Muscle of leg (tissue), 11 donors: Measurements from ENCODE around the gene USP17L26. TPM values are rescaled to one million over a fixed set of nuclear protein-coding genes. Genes with fewer than 3 reads are reported as not detected.
"Not testable (repeated sequence)": the region's sequence is repeated elsewhere in the genome, so short reads cannot be mapped to it uniquely, and the experiment has no call there.

Experiments
- DNase-seq: peaks from one replicate; pipeline ENCODE4 v3.0.0; 2013
- H3K27ac ChIP-seq: one replicate; pipeline ENCODE4 v1.5.1; 2013; ENCODE audit warnings: mild to moderate bottlenecking, low read length, control low read depth
- H3K27me3 ChIP-seq: one replicate; pipeline ENCODE4 v1.6.1; 2013; ENCODE audit warnings: low read length; ENCODE audit not compliant: control insufficient read depth, insufficient read depth
- H3K36me3 ChIP-seq: one replicate; pipeline ENCODE4 v1.6.1; 2013; ENCODE audit warnings: low read length; ENCODE audit not compliant: control insufficient read depth, insufficient read depth
- H3K4me1 ChIP-seq: one replicate; pipeline ENCODE4 v1.6.1; 2013; ENCODE audit warnings: low read length; ENCODE audit not compliant: control insufficient read depth, insufficient read depth
- H3K4me3 ChIP-seq: one replicate; pipeline ENCODE4 v1.5.1; 2013; ENCODE audit warnings: low read length, control low read depth
- H3K9me3 ChIP-seq: replicated peaks from 2 replicates; pipeline ENCODE4 v1.6.1; 2013; ENCODE audit warnings: low read depth, low read length; ENCODE audit not compliant: control insufficient read depth
- WGBS: methylation state at CpG from one replicate; pipeline ENCODE4 v1.1.5; 2013; ENCODE audit warnings: missing lambda C conversion rate; ENCODE audit not compliant: insufficient coverage; 5-methylcytosine and 5-hydroxymethylcytosine counted together
- polyA plus RNA-seq, 8 donors: library from polyadenylated mRNA; unstranded; fragments of 120-200 nt; gene quantifications; one replicate each; pipeline versions ENCODE4 v1.2.1 to v1.2.3, GENCODE V29; 2013; ENCODE audit warnings: inconsistent platforms in 1 of 8, low replicate concordance in 1 of 8; ENCODE audit not compliant: insufficient read length in 8 of 8, insufficient read depth in 1 of 8
- total RNA-seq: library from RNA; stranded (reverse); fragments of 120-200 nt; gene quantifications from one replicate; pipeline ENCODE4 v1.2.4, GENCODE V29; 2013

USP17L26 gene
- total and polyA plus RNA-seq, 9 donors, result not detected

GRCh38 chr4:9379881-9380280 lies 45.4 kb downstream of the USP17L26 start:
- no CpG with 5 or more reads among the region's 1 CpG for WGBS
- not testable (repeated sequence) for H3K27me3 ChIP-seq

DNA sequence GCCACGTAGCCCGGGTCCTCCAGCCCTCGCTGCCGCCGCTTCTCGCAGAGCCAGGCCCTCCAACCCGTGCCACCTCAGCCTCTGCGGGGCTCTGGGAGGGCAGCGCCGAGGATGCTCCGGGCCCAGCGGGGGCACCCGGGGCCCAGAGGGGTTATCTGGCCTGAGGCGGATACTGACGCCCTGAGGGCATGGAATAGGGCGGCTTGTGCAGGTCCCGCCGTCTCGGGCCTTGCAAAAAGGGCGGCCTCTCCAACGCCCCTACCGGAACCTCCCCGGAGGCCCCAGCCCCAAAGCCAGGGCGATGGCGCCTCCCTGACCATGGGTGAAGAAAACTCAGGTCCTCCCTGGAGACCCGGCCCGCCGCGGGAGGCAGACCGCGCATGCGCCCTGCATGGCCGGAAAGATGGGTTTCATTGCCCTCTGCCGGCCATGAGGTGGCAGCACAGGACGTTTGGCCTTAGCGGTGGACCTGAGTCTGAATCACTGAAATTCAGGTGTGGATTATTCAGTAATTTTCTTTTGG lies 46.6 kb downstream of the USP17L26 start:
- H3K27ac ChIP-seq, H3K27me3 ChIP-seq, H3K9me3 ChIP-seq, H3K36me3 ChIP-seq, H3K4me1 ChIP-seq: not testable (repeated sequence)
- 60% methylated on average over 19 of the region's 36 CpGs for WGBS
- peak overlapping the region; percentile 44 for H3K4me3 ChIP-seq
- DNase-seq, result peak; percentile 0

More at GRCh38 chr4:9379881-9380280, 45.4 kb downstream of the USP17L26 start:
- not testable (repeated sequence) for H3K4me3 ChIP-seq, H3K4me1 ChIP-seq, DNase-seq, H3K27ac ChIP-seq, H3K36me3 ChIP-seq, H3K9me3 ChIP-seq

DNA sequence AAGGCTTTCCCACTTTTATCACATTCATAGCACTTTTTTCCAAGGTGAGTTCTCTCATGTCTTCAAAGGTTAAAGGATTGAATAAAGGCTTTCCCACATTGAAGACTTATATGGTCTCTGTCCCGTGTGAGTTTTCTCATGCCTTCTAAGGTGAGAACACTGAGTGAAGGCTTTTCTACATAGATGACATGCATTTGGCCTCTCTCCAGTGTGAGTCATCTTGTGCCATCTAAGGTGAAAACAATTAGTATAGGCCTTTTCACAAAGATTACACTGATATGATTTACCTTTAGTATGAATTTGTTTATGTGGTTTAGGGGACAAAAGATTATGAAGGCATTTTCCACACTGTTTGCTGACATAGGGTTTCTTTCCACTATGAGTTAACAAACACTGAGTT lies 49.7 kb downstream of the USP17L26 start:
- Histone ChIP-seq H3K36me3 (no peaks in the 10 kb centered on the region), H3K9me3 (no peaks in the 10 kb centered on the region), H3K27ac (no peak overlapping the region), H3K27me3 (no peaks in the 10 kb centered on the region), H3K4me1 (peaks cover 4% of the 10 kb centered on the region), H3K4me3 (no peak overlapping the region)
- no CpG with 5 or more reads among the region's 1 CpG for WGBS
- DNase-seq, result no peak

Other genes starting within 250 kb of the USP17L26 start
- gene FAM90A26, start 164.2 kb upstream of the USP17L26 start, total RNA-seq, result not detected
- not detected for gene FAM90A26, start 164.2 kb upstream of the USP17L26 start, polyA plus RNA-seq
- gene USP17L10, start 124.0 kb upstream of the USP17L26 start, total RNA-seq, result not detected
- gene USP17L10, start 124.0 kb upstream of the USP17L26 start, polyA plus RNA-seq, result not detected
- not detected for gene USP17L11, start 119.3 kb upstream of the USP17L26 start, total RNA-seq
- not detected for gene USP17L11, start 119.3 kb upstream of the USP17L26 start, polyA plus RNA-seq
- gene USP17L12, start 114.5 kb upstream of the USP17L26 start, total RNA-seq, result not detected
- gene USP17L12, start 114.5 kb upstream of the USP17L26 start, polyA plus RNA-seq, result not detected
- gene USP17L13, start 109.8 kb upstream of the USP17L26 start, total RNA-seq, result not detected
- gene USP17L13, start 109.8 kb upstream of the USP17L26 start, polyA plus RNA-seq, result not detected
- gene USP17L15, start 100.3 kb upstream of the USP17L26 start, total RNA-seq, result not detected
- gene USP17L15, start 100.3 kb upstream of the USP17L26 start, polyA plus RNA-seq, result not detected
- not detected for gene USP17L17, start 90.8 kb upstream of the USP17L26 start, total RNA-seq
- not detected for gene USP17L17, start 90.8 kb upstream of the USP17L26 start, polyA plus RNA-seq
- gene USP17L18, start 86.0 kb upstream of the USP17L26 start, total RNA-seq, result not detected
- not detected for gene USP17L18, start 86.0 kb upstream of the USP17L26 start, polyA plus RNA-seq
- not detected for gene USP17L19, start 81.3 kb upstream of the USP17L26 start, total RNA-seq
- not detected for gene USP17L19, start 81.3 kb upstream of the USP17L26 start, polyA plus RNA-seq
- gene USP17L20, start 76.5 kb upstream of the USP17L26 start, total RNA-seq, result not detected
- not detected for gene USP17L20, start 76.5 kb upstream of the USP17L26 start, polyA plus RNA-seq
- not detected for gene USP17L21, start 71.8 kb upstream of the USP17L26 start, total RNA-seq
- gene USP17L21, start 71.8 kb upstream of the USP17L26 start, polyA plus RNA-seq, result not detected
- not detected for gene USP17L22, start 67.0 kb upstream of the USP17L26 start, total RNA-seq
- not detected for gene USP17L22, start 67.0 kb upstream of the USP17L26 start, polyA plus RNA-seq
- gene USP17L24, start 9.5 kb upstream of the USP17L26 start, total RNA-seq, result not detected
- not detected for gene USP17L24, start 9.5 kb upstream of the USP17L26 start, polyA plus RNA-seq
- not detected for gene USP17L25, start 4.7 kb upstream of the USP17L26 start, total RNA-seq
- not detected for gene USP17L25, start 4.7 kb upstream of the USP17L26 start, polyA plus RNA-seq
- not detected for gene USP17L5, start 4.7 kb downstream of the USP17L26 start, total RNA-seq
- not detected for gene USP17L5, start 4.7 kb downstream of the USP17L26 start, polyA plus RNA-seq
- gene USP17L27, start 9.5 kb downstream of the USP17L26 start, total RNA-seq, result not detected
- gene USP17L27, start 9.5 kb downstream of the USP17L26 start, polyA plus RNA-seq, result not detected
- not detected for gene USP17L28, start 14.2 kb downstream of the USP17L26 start, total RNA-seq
- not detected for gene USP17L28, start 14.2 kb downstream of the USP17L26 start, polyA plus RNA-seq
- not detected for gene USP17L29, start 19.0 kb downstream of the USP17L26 start, total RNA-seq
- gene USP17L29, start 19.0 kb downstream of the USP17L26 start, polyA plus RNA-seq, result not detected
- gene USP17L30, start 28.5 kb downstream of the USP17L26 start, total RNA-seq, result not detected
- gene USP17L30, start 28.5 kb downstream of the USP17L26 start, polyA plus RNA-seq, result not detected
- not detected for gene DEFB131A, start 109.8 kb downstream of the USP17L26 start, total RNA-seq
- gene DEFB131A, start 109.8 kb downstream of the USP17L26 start, polyA plus RNA-seq, result not detected